Hepatic stellate cell (primary cell): Measurements from ENCODE around the gene ALPK1.
"Not testable (repeated sequence)": the region's sequence is repeated elsewhere in the genome, so short reads cannot be mapped to it uniquely, and the experiment has no call there.

Experiments
- DNase-seq: peaks from one replicate; pipeline ENCODE4 v3.0.0; 2011; ENCODE audit warnings: low spot score

The ALPK1 gene

GRCh38 chr4:112284662-112285411 lies 12.3 kb upstream of the ALPK1 start:
- peak; percentile 13 for DNase-seq

GRCh38 chr4:112287258-112287989 lies 9.7 kb upstream of the ALPK1 start:
- no peak for DNase-seq

- DNase-seq, result no peak
Measured at GRCh38 chr4:112288455-112288854, 8.7 kb upstream of the ALPK1 start.

GRCh38 chr4:112289407-112290253 lies 7.5 kb upstream of the ALPK1 start:
- DNase-seq, result no peak

GRCh38 chr4:112290341-112290740 lies 6.8 kb upstream of the ALPK1 start:
- no peak for DNase-seq

- DNase-seq, result no peak
Measured at GRCh38 chr4:112299721-112300120, 2.6 kb downstream of the ALPK1 start.

- DNase-seq, result no peak
Measured at GRCh38 chr4:112302320-112303274, 5.4 kb downstream of the ALPK1 start.

- not testable (repeated sequence) for DNase-seq
Measured at GRCh38 chr4:112305477-112305876, 8.3 kb downstream of the ALPK1 start.

GRCh38 chr4:112309263-112309791 lies 12.2 kb downstream of the ALPK1 start:
- DNase-seq, result not testable (repeated sequence)

- no peak for DNase-seq
Measured at GRCh38 chr4:112311516-112311915, 14.3 kb downstream of the ALPK1 start.

- DNase-seq, result no peak
Measured at GRCh38 chr4:112312610-112313239, 15.6 kb downstream of the ALPK1 start.

- DNase-seq, result no peak
Measured at GRCh38 chr4:112315446-112315845, 18.3 kb downstream of the ALPK1 start.

GRCh38 chr4:112316360-112316759 lies 19.2 kb downstream of the ALPK1 start:
- DNase-seq, result no peak

GRCh38 chr4:112318239-112319142 lies 21.3 kb downstream of the ALPK1 start:
- DNase-seq, result no peak

- DNase-seq, result peak; percentile 37
Measured at GRCh38 chr4:112321776-112322684, 24.9 kb downstream of the ALPK1 start.

- DNase-seq, result no peak
Measured at GRCh38 chr4:112322866-112323265, 25.7 kb downstream of the ALPK1 start.

- DNase-seq, result no peak
Measured at GRCh38 chr4:112325530-112325929, 28.4 kb downstream of the ALPK1 start.

- DNase-seq, result peak; percentile 9
Measured at GRCh38 chr4:112327965-112328733, 31.0 kb downstream of the ALPK1 start.
